ENCODE results near the gene PRICKLE3. TPM values are rescaled to one million over a fixed set of nuclear protein-coding genes. Genes with fewer than 3 reads are reported as not detected.

PRICKLE3 gene
- total and polyA plus RNA-seq, 4 experiments from 2014 or later, result 0.73 to 12.3 (median 8.3) TPM

GRCh38 chrX:49198540-49199314, 12.6 kb upstream of the PRICKLE3 start:
- H3K9me3 Mint-ChIP-seq, result no peaks in the 10 kb centered on the region
- intact Hi-C loops (cut with micrococcal nuclease), result loop anchor here (10.0 kb wide), 1 partner anchor 676 kb away; the partner anchor contains the start of gene USP27X
- POLR2A ChIA-PET (ENCODE audit: partially characterized antibody), result interaction anchor here (1.6 kb wide), 1 partner anchor 32 kb away, joined by 4 read pairs; no protein-coding TSS in a partner anchor
- Histone ChIP-seq H3K36me3 (ENCODE audit: insufficient read depth, low read length) (no peaks in the 10 kb centered on the region), H3K4me1 (ENCODE audit: insufficient read depth, low read length) (peaks cover 13% of the 10 kb centered on the region), H3K9me3 (ENCODE audit: control insufficient read depth in 1 of 2, low read length in 2 of 2) (no peaks in the 10 kb centered on the region), H3K27ac (ENCODE audit: low read depth, low read length) (no peak overlapping the region), H3K27me3 (ENCODE audit: insufficient read depth, low read length) (no peaks in the 10 kb centered on the region), H3K4me3 (ENCODE audit: low read length in 2 of 2) (no peak overlapping the region)
- peak overlapping the region in 1 of 7 donors; percentile 73 for H3K27ac Mint-ChIP-seq
- H3K4me3 Mint-ChIP-seq, result peak overlapping the region in 4 of 8 donors; percentile 6 to 66 (median 42)
- CTCF ChIA-PET (ENCODE audit: partially characterized antibody), result no interaction called here
- DNase-seq, result no peak
- H3K36me3 Mint-ChIP-seq, result no peaks in the 10 kb centered on the region
- H3K4me1 Mint-ChIP-seq, result peaks cover 8 to 23% (median 14%) of the 10 kb centered on the region in 4 donors
- peaks cover 0 to 1% of the 10 kb centered on the region in 2 donors for H3K27me3 Mint-ChIP-seq

- ChIA-PET POLR2A (ENCODE audit: partially characterized antibody) (interaction anchor here (0.7 kb wide), 1 partner anchor 31 kb away, joined by 3 read pairs; no protein-coding TSS in a partner anchor), CTCF (ENCODE audit: partially characterized antibody) (no interaction called here)
- H3K36me3 Mint-ChIP-seq, result no peaks in the 10 kb centered on the region
- Histone ChIP-seq H3K27ac (ENCODE audit: low read depth, low read length) (no peak overlapping the region), H3K36me3 (ENCODE audit: insufficient read depth, low read length) (no peaks in the 10 kb centered on the region), H3K9me3 (ENCODE audit: control insufficient read depth in 1 of 2, low read length in 2 of 2) (no peaks in the 10 kb centered on the region), H3K4me1 (ENCODE audit: insufficient read depth, low read length) (peaks cover 24% of the 10 kb centered on the region), H3K27me3 (ENCODE audit: insufficient read depth, low read length) (no peaks in the 10 kb centered on the region), H3K4me3 (ENCODE audit: low read length in 2 of 2) (no peak overlapping the region)
- H3K9me3 Mint-ChIP-seq, result no peaks in the 10 kb centered on the region
- peak overlapping the region in 2 of 8 donors; percentile 32 to 66 for H3K4me3 Mint-ChIP-seq
- H3K4me1 Mint-ChIP-seq, result peaks cover 15 to 30% (median 23%) of the 10 kb centered on the region in 4 donors
- no peak for DNase-seq
- H3K27me3 Mint-ChIP-seq, result peaks cover 0 to 1% of the 10 kb centered on the region in 2 donors
- intact Hi-C loops (cut with micrococcal nuclease), result loop anchor here (10.0 kb wide), 1 partner anchor 677 kb away; the partner anchor contains the start of gene USP27X
- H3K27ac Mint-ChIP-seq, result peak overlapping the region in 1 of 7 donors; percentile 73
These were observed 11.4 kb upstream of the PRICKLE3 start for GRCh38 chrX:49197543-49198087.

GRCh38 chrX:49193542-49193964, 7.4 kb upstream of the PRICKLE3 start:
- peaks cover 19 to 34% (median 27%) of the 10 kb centered on the region in 4 donors for H3K4me1 Mint-ChIP-seq
- H3K27ac Mint-ChIP-seq, result peak overlapping the region in 1 of 7 donors; percentile 7
- H3K9me3 Mint-ChIP-seq, result no peaks in the 10 kb centered on the region
- no peaks in the 10 kb centered on the region for H3K9me3 ChIP-seq (ENCODE audit: control insufficient read depth in 1 of 2, low read length in 2 of 2)
- H3K27ac ChIP-seq (ENCODE audit: low read depth, low read length), result no peak overlapping the region
- H3K27me3 ChIP-seq (ENCODE audit: insufficient read depth, low read length), result no peaks in the 10 kb centered on the region
- H3K4me3 Mint-ChIP-seq, result peak overlapping the region in 2 of 8 donors; percentile 4 to 35
- intact Hi-C loops (cut with micrococcal nuclease), result loop anchor here (2.0 to 10.0 kb wide), 4 partner anchors 36 to 681 kb away; partner anchors contain the start of genes CCDC22 and USP27X
- H3K36me3 Mint-ChIP-seq, result peaks cover 0 to 2% of the 10 kb centered on the region in 2 donors
- peaks cover 0 to 1% of the 10 kb centered on the region in 2 donors for H3K27me3 Mint-ChIP-seq
- no peaks in the 10 kb centered on the region for H3K36me3 ChIP-seq (ENCODE audit: insufficient read depth, low read length)
- peaks cover 18% of the 10 kb centered on the region for H3K4me1 ChIP-seq (ENCODE audit: insufficient read depth, low read length)
- ChIA-PET POLR2A (ENCODE audit: partially characterized antibody) (interaction anchor here (2.0 kb wide), 1 partner anchor 76 kb away, joined by 7 read pairs; the partner anchor contains the start of gene PPP1R3F), CTCF (ENCODE audit: partially characterized antibody) (interaction anchor here (1.0 to 3.7 kb wide), 15 partner anchors 25 to 560 kb away, joined by 3 to 27 read pairs (median 4); no protein-coding TSS in a partner anchor)
- no peak overlapping the region for H3K4me3 ChIP-seq (ENCODE audit: low read length in 2 of 2)
- DNase-seq, result no peak

- intact Hi-C loops (cut with micrococcal nuclease), result loop anchor here (1.0 to 10.0 kb wide), 5 partner anchors 36 to 682 kb away; partner anchors contain the start of genes CCDC22 and USP27X
- H3K9me3 Mint-ChIP-seq, result no peaks in the 10 kb centered on the region
- Histone ChIP-seq H3K9me3 (ENCODE audit: control insufficient read depth in 1 of 2, low read length in 2 of 2) (no peaks in the 10 kb centered on the region), H3K4me3 (ENCODE audit: low read length in 2 of 2) (no peak overlapping the region), H3K27ac (ENCODE audit: low read depth, low read length) (no peak overlapping the region), H3K4me1 (ENCODE audit: insufficient read depth, low read length) (peaks cover 18% of the 10 kb centered on the region), H3K36me3 (ENCODE audit: insufficient read depth, low read length) (no peaks in the 10 kb centered on the region), H3K27me3 (ENCODE audit: insufficient read depth, low read length) (no peaks in the 10 kb centered on the region)
- H3K27me3 Mint-ChIP-seq, result no peaks in the 10 kb centered on the region
- H3K36me3 Mint-ChIP-seq, result peaks cover 0 to 2% of the 10 kb centered on the region in 2 donors
- DNase-seq, result peak in 3 of 5 donors; percentile 19 to 26 (median 25)
- POLR2A ChIA-PET (ENCODE audit: partially characterized antibody), result interaction anchor here (0.6 to 2.0 kb wide), 6 partner anchors 20 to 680 kb away, joined by 3 to 7 read pairs (median 4); partner anchors contain the start of genes CCDC22 and PPP1R3F
- peaks cover 17 to 27% (median 22%) of the 10 kb centered on the region in 4 donors for H3K4me1 Mint-ChIP-seq
- H3K4me3 Mint-ChIP-seq, result peak overlapping the region in 7 of 8 donors; percentile 4 to 70 (median 39)
- CTCF ChIA-PET (ENCODE audit: partially characterized antibody), result interaction anchor here (0.7 to 3.7 kb wide), 20 partner anchors 10 to 569 kb away, joined by 3 to 27 read pairs (median 4); no protein-coding TSS in a partner anchor
- peak overlapping the region in 3 of 7 donors; percentile 3 to 53 (median 40) for H3K27ac Mint-ChIP-seq
These were observed 6.7 kb upstream of the PRICKLE3 start for GRCh38 chrX:49192722-49193328.

- Mint-ChIP-seq H3K4me1 (peaks cover 17 to 27% (median 22%) of the 10 kb centered on the region in 4 donors), H3K4me3 (peak overlapping the region; percentile 77 to 96 (median 91)), H3K36me3 (peaks cover 0 to 2% of the 10 kb centered on the region in 2 donors), H3K27me3 (no peaks in the 10 kb centered on the region), H3K27ac (peak overlapping the region; percentile 47 to 97 (median 94)), H3K9me3 (no peaks in the 10 kb centered on the region)
- Histone ChIP-seq H3K27me3 (ENCODE audit: insufficient read depth, low read length) (no peaks in the 10 kb centered on the region), H3K27ac (ENCODE audit: low read depth, low read length) (peak overlapping the region; percentile 69), H3K4me3 (ENCODE audit: low read length in 2 of 2) (peak overlapping the region; percentile 52 to 74), H3K4me1 (ENCODE audit: insufficient read depth, low read length) (peaks cover 18% of the 10 kb centered on the region), H3K36me3 (ENCODE audit: insufficient read depth, low read length) (no peaks in the 10 kb centered on the region), H3K9me3 (ENCODE audit: control insufficient read depth in 1 of 2, low read length in 2 of 2) (no peaks in the 10 kb centered on the region)
- ChIA-PET CTCF (ENCODE audit: partially characterized antibody) (interaction anchor here (0.9 to 3.7 kb wide), 11 partner anchors 11 to 562 kb away, joined by 3 to 27 read pairs (median 6); no protein-coding TSS in a partner anchor), POLR2A (ENCODE audit: partially characterized antibody) (interaction anchor here (1.0 to 2.0 kb wide), 16 partner anchors 9 to 652 kb away, joined by 3 to 26 read pairs (median 5); partner anchors contain the start of genes GPKOW, GRIPAP1, PLP2 and PPP1R3F)
- no peak for DNase-seq
- intact Hi-C loops (cut with micrococcal nuclease), result loop anchor here (1.0 to 10.0 kb wide), 7 partner anchors 9 to 683 kb away; partner anchors contain the start of genes CCDC22, PPP1R3F, SYP and USP27X
These were observed 5.4 kb upstream of the PRICKLE3 start for GRCh38 chrX:49191574-49192011.

- peak overlapping the region; percentile 69 for H3K27ac ChIP-seq (ENCODE audit: low read depth, low read length)
- Mint-ChIP-seq H3K9me3 (no peaks in the 10 kb centered on the region), H3K4me1 (peaks cover 17 to 27% (median 22%) of the 10 kb centered on the region in 4 donors), H3K27ac (peak overlapping the region; percentile 47 to 98 (median 94)), H3K27me3 (no peaks in the 10 kb centered on the region), H3K36me3 (peaks cover 0 to 2% of the 10 kb centered on the region in 2 donors), H3K4me3 (peak overlapping the region; percentile 68 to 96 (median 91))
- H3K36me3 ChIP-seq (ENCODE audit: insufficient read depth, low read length), result no peaks in the 10 kb centered on the region
- H3K27me3 ChIP-seq (ENCODE audit: insufficient read depth, low read length), result no peaks in the 10 kb centered on the region
- DNase-seq, result peak; percentile 86 to 95 (median 93)
- H3K9me3 ChIP-seq (ENCODE audit: control insufficient read depth in 1 of 2, low read length in 2 of 2), result no peaks in the 10 kb centered on the region
- peaks cover 18% of the 10 kb centered on the region for H3K4me1 ChIP-seq (ENCODE audit: insufficient read depth, low read length)
- POLR2A ChIA-PET (ENCODE audit: partially characterized antibody), result interaction anchor here (0.6 to 1.5 kb wide), 23 partner anchors 10 to 651 kb away, joined by 3 to 26 read pairs (median 4); partner anchors contain the start of genes CACNA1F, FOXP3, GPKOW and GRIPAP1
- CTCF ChIA-PET (ENCODE audit: partially characterized antibody), result interaction anchor here (0.6 to 3.7 kb wide), 6 partner anchors 10 to 39 kb away, joined by 3 to 27 read pairs (median 4); no protein-coding TSS in a partner anchor
- intact Hi-C loops (cut with micrococcal nuclease), result loop anchor here (1.0 to 10.0 kb wide), 5 partner anchors 9 to 684 kb away; partner anchors contain the start of genes CCDC22, PPP1R3F, SYP and USP27X
- peak overlapping the region; percentile 52 to 74 for H3K4me3 ChIP-seq (ENCODE audit: low read length in 2 of 2)
These were observed 4.8 kb upstream of the PRICKLE3 start for GRCh38 chrX:49190821-49191573.
